GM19351 (cell line): ENCODE results near the gene INO80.
"Not testable (repeated sequence)": the region's sequence is repeated elsewhere in the genome, so short reads cannot be mapped to it uniquely, and the experiment has no call there.

Source experiments
- ATAC-seq: cut with Tn5 transposase; IDR thresholded peaks from one replicate; pipeline ENCODE4 v1.9.1; 2021; ENCODE audit warnings: mild to moderate bottlenecking, moderate library complexity; ENCODE audit not compliant: unreplicated experiment

The INO80 gene, protein sequence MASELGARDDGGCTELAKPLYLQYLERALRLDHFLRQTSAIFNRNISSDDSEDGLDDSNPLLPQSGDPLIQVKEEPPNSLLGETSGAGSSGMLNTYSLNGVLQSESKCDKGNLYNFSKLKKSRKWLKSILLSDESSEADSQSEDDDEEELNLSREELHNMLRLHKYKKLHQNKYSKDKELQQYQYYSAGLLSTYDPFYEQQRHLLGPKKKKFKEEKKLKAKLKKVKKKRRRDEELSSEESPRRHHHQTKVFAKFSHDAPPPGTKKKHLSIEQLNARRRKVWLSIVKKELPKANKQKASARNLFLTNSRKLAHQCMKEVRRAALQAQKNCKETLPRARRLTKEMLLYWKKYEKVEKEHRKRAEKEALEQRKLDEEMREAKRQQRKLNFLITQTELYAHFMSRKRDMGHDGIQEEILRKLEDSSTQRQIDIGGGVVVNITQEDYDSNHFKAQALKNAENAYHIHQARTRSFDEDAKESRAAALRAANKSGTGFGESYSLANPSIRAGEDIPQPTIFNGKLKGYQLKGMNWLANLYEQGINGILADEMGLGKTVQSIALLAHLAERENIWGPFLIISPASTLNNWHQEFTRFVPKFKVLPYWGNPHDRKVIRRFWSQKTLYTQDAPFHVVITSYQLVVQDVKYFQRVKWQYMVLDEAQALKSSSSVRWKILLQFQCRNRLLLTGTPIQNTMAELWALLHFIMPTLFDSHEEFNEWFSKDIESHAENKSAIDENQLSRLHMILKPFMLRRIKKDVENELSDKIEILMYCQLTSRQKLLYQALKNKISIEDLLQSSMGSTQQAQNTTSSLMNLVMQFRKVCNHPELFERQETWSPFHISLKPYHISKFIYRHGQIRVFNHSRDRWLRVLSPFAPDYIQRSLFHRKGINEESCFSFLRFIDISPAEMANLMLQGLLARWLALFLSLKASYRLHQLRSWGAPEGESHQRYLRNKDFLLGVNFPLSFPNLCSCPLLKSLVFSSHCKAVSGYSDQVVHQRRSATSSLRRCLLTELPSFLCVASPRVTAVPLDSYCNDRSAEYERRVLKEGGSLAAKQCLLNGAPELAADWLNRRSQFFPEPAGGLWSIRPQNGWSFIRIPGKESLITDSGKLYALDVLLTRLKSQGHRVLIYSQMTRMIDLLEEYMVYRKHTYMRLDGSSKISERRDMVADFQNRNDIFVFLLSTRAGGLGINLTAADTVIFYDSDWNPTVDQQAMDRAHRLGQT (N-terminal part only)

GRCh38 chr15:41116116-41116961 is at the start of gene INO80:
Gene INO80, minus strand, starts transcription at chr15:41116280. Its CDS starts 19,970 bp downstream, at chr15:41096310.
- ATAC-seq = peak; percentile 68

- no peak for ATAC-seq
Observed at GRCh38 chr15:41161736-41162135, 45.7 kb upstream of the INO80 start.

GRCh38 chr15:41161336-41161735 is 45.3 kb upstream of the INO80 start:
- ATAC-seq = no peak

- no peak for ATAC-seq
Observed at GRCh38 chr15:41160639-41161315, 44.7 kb upstream of the INO80 start.

DNA sequence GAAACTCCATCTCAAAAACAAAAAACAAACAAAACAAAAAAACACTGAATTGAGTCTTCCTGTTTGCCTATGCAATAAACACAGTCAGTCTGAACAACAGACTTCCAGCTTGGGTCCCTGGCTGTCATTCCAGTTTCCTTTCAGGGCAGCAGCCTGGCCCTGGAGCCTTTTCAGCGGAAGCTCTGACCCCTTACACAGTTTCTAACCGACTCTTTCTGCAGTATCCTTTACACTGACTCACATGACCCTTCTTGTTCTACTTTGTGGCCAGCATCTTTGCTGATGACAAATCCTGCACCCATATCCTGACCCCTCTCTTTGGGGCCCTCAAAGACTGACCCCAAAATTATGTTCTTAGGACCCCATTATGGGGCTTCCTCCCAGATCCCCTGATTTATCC is 38.3 kb upstream of the INO80 start:
- no peak for ATAC-seq

DNA sequence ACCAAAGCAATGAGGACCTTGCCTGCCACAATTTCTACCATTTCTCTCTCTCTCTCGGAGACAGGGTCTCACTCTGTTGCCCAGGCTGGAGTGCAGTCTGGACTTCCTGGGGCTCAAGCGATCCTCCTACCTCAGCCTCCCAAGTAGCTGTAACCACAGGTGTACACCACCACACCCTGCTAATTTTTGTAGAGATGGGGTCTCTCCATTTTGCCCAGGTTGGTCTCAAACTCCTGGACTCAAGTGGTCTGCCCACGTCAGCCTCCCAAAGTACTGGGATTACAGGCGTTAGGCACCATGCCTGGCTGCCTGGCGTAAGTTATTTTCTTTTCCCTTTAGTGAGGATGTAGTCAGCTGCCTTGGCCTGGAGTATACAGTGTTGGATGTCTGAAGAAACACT is 37.7 kb upstream of the INO80 start:
- no peak for ATAC-seq

GRCh38 chr15:41151451-41152005 is 35.4 kb upstream of the INO80 start:
- no peak for ATAC-seq

DNA sequence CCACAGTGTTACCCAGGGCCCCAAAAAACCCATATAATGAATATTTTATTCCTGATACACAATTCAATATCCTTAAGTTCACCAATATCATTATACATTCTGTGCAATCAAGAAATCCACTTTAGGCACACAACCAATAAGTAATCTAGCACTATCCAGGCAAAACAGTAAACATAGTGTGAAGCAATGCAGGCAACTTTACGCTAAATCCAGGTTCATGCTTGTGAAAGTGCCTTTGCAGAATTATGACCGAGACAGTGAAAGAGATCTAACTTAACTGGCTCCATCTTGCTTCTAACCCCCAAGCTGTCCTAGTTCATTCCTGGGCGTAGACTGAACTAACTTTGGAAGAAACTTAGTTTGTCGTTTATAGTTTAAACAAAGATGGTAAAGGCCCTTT is 34.2 kb upstream of the INO80 start:
- no peak for ATAC-seq

GRCh38 chr15:41148065-41148464 is 32.0 kb upstream of the INO80 start:
- no peak for ATAC-seq

DNA sequence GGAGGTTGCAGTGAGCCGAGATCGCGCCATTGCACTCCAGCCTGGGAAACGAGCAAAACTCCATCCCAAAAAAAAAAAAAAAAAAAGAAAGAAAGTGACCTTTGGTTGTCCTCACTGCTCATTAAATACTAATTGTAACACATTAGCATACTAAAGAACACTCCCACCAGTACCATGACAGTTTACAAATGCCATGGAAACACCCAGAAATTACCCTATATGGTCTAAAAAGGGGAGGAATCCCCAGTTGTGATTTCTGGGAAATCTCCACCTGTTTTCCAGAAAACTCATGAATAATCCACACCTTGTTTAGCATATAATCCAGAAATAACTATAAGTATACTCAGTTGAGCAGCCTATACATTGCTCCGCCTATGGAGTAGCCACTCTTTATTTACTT is 23.5 kb upstream of the INO80 start:
- ATAC-seq = no peak

DNA sequence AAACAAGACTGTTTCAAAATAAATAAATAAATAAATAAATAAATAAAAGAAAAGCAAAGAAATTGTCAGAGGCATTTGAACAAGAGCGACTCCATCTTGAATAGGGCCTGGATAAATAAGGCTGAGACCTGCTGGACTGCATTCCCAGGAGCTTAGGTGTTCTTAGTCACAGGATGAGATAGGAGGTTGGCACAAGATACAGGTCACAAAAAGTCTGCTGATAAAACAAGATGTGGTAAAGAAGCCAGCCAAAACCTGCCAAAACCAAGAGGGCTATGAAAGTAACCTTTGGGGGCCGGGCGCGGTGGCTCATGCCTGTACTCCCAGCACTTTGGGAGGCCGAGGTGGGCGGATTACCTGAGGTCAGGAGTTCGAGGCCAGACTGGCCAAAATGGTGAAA is 23.0 kb upstream of the INO80 start:
- ATAC-seq = not testable (repeated sequence)

GRCh38 chr15:41135580-41135979 is 19.5 kb upstream of the INO80 start:
- ATAC-seq = not testable (repeated sequence)

- no peak for ATAC-seq
Observed at GRCh38 chr15:41133454-41133853, 17.4 kb upstream of the INO80 start.

DNA sequence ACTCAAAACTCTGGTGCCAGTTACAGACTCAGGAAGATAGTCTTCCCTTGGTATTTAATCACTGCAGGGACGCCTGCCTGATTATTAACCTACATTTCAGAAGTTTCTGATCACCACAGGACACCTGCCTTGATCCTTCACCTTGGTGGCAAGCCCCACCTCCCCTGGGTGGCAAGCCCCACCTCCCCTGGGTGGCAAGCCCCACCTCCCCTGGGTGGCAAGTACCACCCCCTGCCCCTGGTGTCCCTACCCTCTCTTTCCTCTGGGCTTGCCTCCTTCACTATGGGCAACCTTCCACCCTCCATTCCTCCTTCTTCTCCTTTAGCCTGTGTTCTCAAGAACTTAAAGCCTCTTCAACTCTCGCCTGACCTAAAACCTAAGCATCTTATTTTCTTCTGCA is 16.0 kb upstream of the INO80 start:
- not testable (repeated sequence) for ATAC-seq

GRCh38 chr15:41128174-41128902 is 12.3 kb upstream of the INO80 start:
- ATAC-seq = no peak

DNA sequence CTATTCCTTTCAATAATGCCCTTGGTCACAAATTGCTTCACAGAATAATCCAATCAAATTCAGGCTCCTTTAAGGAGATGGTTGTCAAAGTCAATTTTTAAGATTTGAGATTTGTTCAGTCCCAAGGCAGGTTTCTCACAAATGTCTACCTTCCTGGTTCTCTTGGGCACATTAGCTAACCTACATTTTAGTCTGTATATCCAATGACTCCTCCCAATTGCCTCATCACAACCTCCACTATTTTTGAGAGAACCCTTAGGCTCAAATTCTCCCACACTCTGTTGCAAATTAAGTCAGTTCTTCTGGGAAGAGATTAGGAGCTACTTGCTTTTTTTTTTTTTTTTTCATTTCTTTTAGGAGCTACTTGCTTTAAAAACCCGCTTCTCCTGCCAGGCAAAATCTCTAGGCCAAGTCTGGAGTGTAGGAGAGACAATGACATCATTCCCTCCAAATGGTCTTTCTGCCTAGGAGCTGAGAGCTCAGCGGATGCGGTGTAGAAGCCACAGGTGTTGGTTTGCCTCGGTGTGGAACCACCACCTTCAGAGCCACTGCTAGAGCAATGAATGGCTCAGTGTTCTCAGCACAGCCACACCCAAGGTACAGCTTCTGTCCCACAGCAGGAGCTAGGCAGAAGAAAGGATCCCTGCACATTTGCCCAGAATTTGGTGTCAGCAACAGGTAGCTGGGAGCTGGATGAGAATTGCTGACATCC is 10.0 kb upstream of the INO80 start:
- no peak for ATAC-seq

DNA sequence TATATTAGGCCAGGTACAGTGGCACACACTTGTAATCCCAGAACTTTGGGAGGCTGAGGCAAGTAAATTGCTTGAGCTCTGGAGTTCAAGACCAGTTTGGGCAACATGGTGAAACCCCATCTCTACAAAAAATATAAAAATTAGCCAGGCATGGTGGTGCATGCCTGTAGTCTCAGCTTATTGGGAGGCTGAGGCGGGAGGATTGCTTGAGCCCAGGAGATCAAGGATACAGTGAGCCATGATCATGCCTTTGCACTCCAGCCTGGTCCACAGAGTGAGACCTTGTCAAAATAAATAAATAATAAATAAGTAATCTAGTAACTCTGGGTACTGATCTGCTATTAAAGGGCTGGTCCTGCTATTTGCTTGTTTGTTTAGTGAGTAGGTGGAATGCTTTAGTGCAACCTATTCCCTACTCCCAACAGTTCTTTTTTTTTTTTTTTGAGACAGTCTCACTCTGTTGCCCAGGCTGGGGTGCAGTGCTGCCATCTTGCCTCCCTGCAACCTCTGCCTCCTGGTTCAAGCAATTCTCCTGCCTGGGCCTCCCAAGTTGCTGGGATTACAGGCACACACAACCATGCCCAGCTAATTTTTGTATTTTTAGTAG is 9.1 kb upstream of the INO80 start:
- ATAC-seq = no peak

GRCh38 chr15:41124058-41124457 is 8.0 kb upstream of the INO80 start:
- no peak for ATAC-seq
